ENCODE data around the gene TERB1. TPM values are rescaled to one million over a fixed set of nuclear protein-coding genes. Genes with fewer than 3 reads are reported as not detected.

TERB1 gene
- total RNA-seq, 1 donor from 2014 or later = not detected

- H3K27me3 ChIP-seq = no peaks in the 10 kb centered on the region
- H3F3A ChIP-seq (ENCODE audit: low read depth) = peaks cover 22% of the 10 kb centered on the region
- Mint-ChIP-seq H3K27ac (no peak overlapping the region), H3K36me3 (peaks cover 40% of the 10 kb centered on the region), H3K4me3 (no peak overlapping the region), H3K9me3 (no peaks in the 10 kb centered on the region), H3K27me3 (ENCODE audit: insufficient read depth, low read depth) (no peaks in the 10 kb centered on the region), H3K4me1 (no peaks in the 10 kb centered on the region)
- H2AFZ ChIP-seq (replicated peaks) = no peak overlapping the region
- no peak for DNase-seq (ENCODE audit: low spot score)
- H3K4me2 ChIP-seq = no peak overlapping the region
- no peaks in the 10 kb centered on the region for H3K4me1 ChIP-seq
- H3K79me2 ChIP-seq (ENCODE audit: low read depth) = no peaks in the 10 kb centered on the region
- H3K9ac ChIP-seq = no peak overlapping the region
- no peaks in the 10 kb centered on the region for H3K9me3 ChIP-seq (ENCODE audit: low read depth)
- H3K4me3 ChIP-seq = no peak overlapping the region
- H3K27ac ChIP-seq = no peak overlapping the region
- H4K20me1 ChIP-seq (ENCODE audit: low read depth) = peaks cover 11% of the 10 kb centered on the region
- TF ChIP-seq CTCF (IDR thresholded peaks at IDR 0.05) (no peak), EZH2 (IDR thresholded peaks at IDR 0.05) (no peak), EZH2phosphoT487 (IDR thresholded peaks at IDR 0.05) (no peak)
- H3K36me3 ChIP-seq = peaks cover 16% of the 10 kb centered on the region
Measured at GRCh38 chr16:66728804-66729203, 72.6 kb downstream of the TERB1 start.

GRCh38 chr16:66728117-66728787, 73.1 kb downstream of the TERB1 start:
- peaks cover 16% of the 10 kb centered on the region for H3K36me3 ChIP-seq
- no peaks in the 10 kb centered on the region for H3K27me3 Mint-ChIP-seq (ENCODE audit: insufficient read depth, low read depth)
- H3K4me1 Mint-ChIP-seq = no peaks in the 10 kb centered on the region
- H3K9me3 ChIP-seq (ENCODE audit: low read depth) = no peaks in the 10 kb centered on the region
- H3K9ac ChIP-seq = no peak overlapping the region
- H3K27ac ChIP-seq = no peak overlapping the region
- no peak overlapping the region for H3K27ac Mint-ChIP-seq
- no peak overlapping the region for H3K4me3 Mint-ChIP-seq
- DNase-seq (ENCODE audit: low spot score) = peak; percentile 65
- H3F3A ChIP-seq (ENCODE audit: low read depth) = peaks cover 22% of the 10 kb centered on the region
- no peaks in the 10 kb centered on the region for H3K27me3 ChIP-seq
- no peak for TF ChIP-seq EZH2phosphoT487 (IDR thresholded peaks at IDR 0.05)
- peak; percentile 75 for TF ChIP-seq CTCF (IDR thresholded peaks at IDR 0.05)
- no peak overlapping the region for H2AFZ ChIP-seq (replicated peaks)
- H3K4me2 ChIP-seq = no peak overlapping the region
- H3K4me3 ChIP-seq = no peak overlapping the region
- H3K9me3 Mint-ChIP-seq = no peaks in the 10 kb centered on the region
- no peaks in the 10 kb centered on the region for H3K79me2 ChIP-seq (ENCODE audit: low read depth)
- no peaks in the 10 kb centered on the region for H3K4me1 ChIP-seq
- H4K20me1 ChIP-seq (ENCODE audit: low read depth) = peaks cover 11% of the 10 kb centered on the region
- peaks cover 41% of the 10 kb centered on the region for H3K36me3 Mint-ChIP-seq

GRCh38 chr16:66720766-66721165, 80.6 kb downstream of the TERB1 start:
- no peaks in the 10 kb centered on the region for H3K4me1 Mint-ChIP-seq
- H3K9me3 Mint-ChIP-seq = no peaks in the 10 kb centered on the region

More at GRCh38 chr16:66720766-66721165, 80.6 kb downstream of the TERB1 start:
- no peaks in the 10 kb centered on the region for H3K27me3 ChIP-seq
- Mint-ChIP-seq H3K4me3 (no peak overlapping the region), H3K36me3 (peaks cover 36% of the 10 kb centered on the region), H3K27ac (no peak overlapping the region), H3K27me3 (ENCODE audit: insufficient read depth, low read depth) (peaks cover 2% of the 10 kb centered on the region)
- H3K4me2 ChIP-seq = no peak overlapping the region
- H4K20me1 ChIP-seq (ENCODE audit: low read depth) = peaks cover 5% of the 10 kb centered on the region
- H3K4me3 ChIP-seq = no peak overlapping the region
- H3K9ac ChIP-seq = no peak overlapping the region
- TF ChIP-seq CTCF (IDR thresholded peaks at IDR 0.05) (no peak), EZH2phosphoT487 (IDR thresholded peaks at IDR 0.05) (no peak), EZH2 (IDR thresholded peaks at IDR 0.05) (no peak)
- H2AFZ ChIP-seq (replicated peaks) = no peak overlapping the region
- H3K27ac ChIP-seq = no peak overlapping the region
- no peak for DNase-seq (ENCODE audit: low spot score)
- no peaks in the 10 kb centered on the region for H3K4me1 ChIP-seq
- H3F3A ChIP-seq (ENCODE audit: low read depth) = peaks cover 23% of the 10 kb centered on the region
- peaks cover 9% of the 10 kb centered on the region for H3K36me3 ChIP-seq
- H3K9me3 ChIP-seq (ENCODE audit: low read depth) = no peaks in the 10 kb centered on the region
- H3K79me2 ChIP-seq (ENCODE audit: low read depth) = no peaks in the 10 kb centered on the region
